Measurements from ENCODE around the gene TMEM204.

TMEM204 gene

GRCh38 chr16:1506494-1507213 lies 26.8 kb upstream of the TMEM204 start:
- ATAC-seq: no peak
- TF ChIP-seq PPARA (CRISPR knock-in tag; IDR thresholded peaks at IDR 0.05; ENCODE audit: borderline replicate concordance) (no peak), CSDC2 (CRISPR knock-in tag; IDR thresholded peaks at IDR 0.05) (no peak), RARB (CRISPR knock-in tag; IDR thresholded peaks at IDR 0.05) (no peak), ZC3H10 (CRISPR knock-in tag; IDR thresholded peaks at IDR 0.05) (no peak), ARNTL (CRISPR knock-in tag; IDR thresholded peaks at IDR 0.05; ENCODE audit: borderline replicate concordance, low read depth) (no peak), TOX (CRISPR knock-in tag; IDR thresholded peaks at IDR 0.05; ENCODE audit: borderline replicate concordance) (no peak), ZNF70 (CRISPR knock-in tag; IDR thresholded peaks at IDR 0.05) (no peak), BACH2 (CRISPR knock-in tag; IDR thresholded peaks at IDR 0.05; ENCODE audit: borderline replicate concordance) (no peak), ZFP3 (CRISPR knock-in tag; IDR thresholded peaks at IDR 0.05) (no peak), GLIS3 (CRISPR knock-in tag; IDR thresholded peaks at IDR 0.05) (no peak)

- ATAC-seq: no peak
- TF ChIP-seq TCF4 (CRISPR knock-in tag; IDR thresholded peaks at IDR 0.05; ENCODE audit: borderline replicate concordance) (no peak), RARB (CRISPR knock-in tag; IDR thresholded peaks at IDR 0.05) (no peak), ZC3H10 (CRISPR knock-in tag; IDR thresholded peaks at IDR 0.05) (no peak), ZNF565 (CRISPR knock-in tag; conservative IDR thresholded peaks at IDR 0.05; ENCODE audit: low read depth) (no peak), BACH2 (CRISPR knock-in tag; IDR thresholded peaks at IDR 0.05; ENCODE audit: borderline replicate concordance) (no peak), PATZ1 (CRISPR knock-in tag; IDR thresholded peaks at IDR 0.05; ENCODE audit: borderline replicate concordance) (no peak), ARNTL (CRISPR knock-in tag; IDR thresholded peaks at IDR 0.05; ENCODE audit: borderline replicate concordance, low read depth) (no peak), GLIS3 (CRISPR knock-in tag; IDR thresholded peaks at IDR 0.05) (no peak), ZFP30 (CRISPR knock-in tag; IDR thresholded peaks at IDR 0.05) (no peak), CSRNP3 (CRISPR knock-in tag; IDR thresholded peaks at IDR 0.05) (no peak), POU6F1 (CRISPR knock-in tag; IDR thresholded peaks at IDR 0.05; ENCODE audit: borderline replicate concordance, low read depth) (no peak), ZFP3 (CRISPR knock-in tag; IDR thresholded peaks at IDR 0.05) (no peak), ZNF70 (CRISPR knock-in tag; IDR thresholded peaks at IDR 0.05) (no peak), ISL1 (CRISPR knock-in tag; IDR thresholded peaks at IDR 0.05) (no peak)
Measured at GRCh38 chr16:1508494-1509187, 24.8 kb upstream of the TMEM204 start.

GRCh38 chr16:1509307-1510221 lies 23.9 kb upstream of the TMEM204 start:
- no peak for ATAC-seq
- TF ChIP-seq PPARA (CRISPR knock-in tag; IDR thresholded peaks at IDR 0.05; ENCODE audit: borderline replicate concordance) (no peak), BACH2 (CRISPR knock-in tag; IDR thresholded peaks at IDR 0.05; ENCODE audit: borderline replicate concordance) (no peak), CREB5 (CRISPR knock-in tag; IDR thresholded peaks at IDR 0.05; ENCODE audit: low read depth) (no peak), ZNF70 (CRISPR knock-in tag; IDR thresholded peaks at IDR 0.05) (no peak), SNAI2 (CRISPR knock-in tag; IDR thresholded peaks at IDR 0.05) (no peak), ZFP3 (CRISPR knock-in tag; IDR thresholded peaks at IDR 0.05) (no peak), ZFP30 (CRISPR knock-in tag; IDR thresholded peaks at IDR 0.05) (no peak), ARNTL (CRISPR knock-in tag; IDR thresholded peaks at IDR 0.05; ENCODE audit: borderline replicate concordance, low read depth) (no peak), ISL1 (CRISPR knock-in tag; IDR thresholded peaks at IDR 0.05) (no peak), ZNF8 (CRISPR knock-in tag; IDR thresholded peaks at IDR 0.05) (no peak), ZNF565 (CRISPR knock-in tag; conservative IDR thresholded peaks at IDR 0.05; ENCODE audit: low read depth) (no peak), GLIS3 (CRISPR knock-in tag; IDR thresholded peaks at IDR 0.05) (no peak), TOX (CRISPR knock-in tag; IDR thresholded peaks at IDR 0.05; ENCODE audit: borderline replicate concordance) (no peak), ESRRG (CRISPR knock-in tag; IDR thresholded peaks at IDR 0.05) (no peak), CSDC2 (CRISPR knock-in tag; IDR thresholded peaks at IDR 0.05) (no peak), TSHZ2 (CRISPR knock-in tag; IDR thresholded peaks at IDR 0.05) (no peak), CSRNP3 (CRISPR knock-in tag; IDR thresholded peaks at IDR 0.05) (no peak)
